HG03095 (cell line): ENCODE results near the gene ASB17.
A peak's percentile ranks its signal among the peaks of the same experiment; 100 is the strongest.
"Not testable (repeated sequence)": the region's sequence is repeated elsewhere in the genome, so short reads cannot be mapped to it uniquely, and the experiment has no call there.

Experiments used
- ATAC-seq: cut with Tn5 transposase; IDR thresholded peaks from one replicate; pipeline ENCODE4 v1.9.1; 2021; ENCODE audit warnings: moderate library complexity; ENCODE audit not compliant: unreplicated experiment

The ASB17 gene

DNA sequence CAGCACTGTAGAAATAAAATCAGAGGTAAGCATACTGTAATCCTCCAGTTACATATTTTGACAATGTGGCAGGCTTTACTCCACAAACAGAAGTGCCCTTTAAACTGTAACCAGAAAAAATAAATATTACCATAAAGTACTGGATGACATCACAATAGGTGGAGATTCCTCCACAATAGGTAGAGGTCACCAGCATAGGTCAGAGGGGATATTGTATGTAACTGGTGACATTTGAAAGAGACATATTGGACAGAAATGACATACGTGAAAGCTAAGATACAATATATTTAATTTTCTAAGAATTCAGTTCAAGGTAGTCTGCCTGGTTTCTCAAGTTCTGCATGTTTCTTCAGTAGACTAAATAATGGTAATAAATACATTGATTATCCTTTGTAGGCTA is at the start of gene ASB17:
Gene ASB17, minus strand, starts transcription at position 101 of the 400 bp plus-strand sequence. CDS start 113 bp downstream, outside the sequence.
- no peak for ATAC-seq

- peak; percentile 59 for ATAC-seq
These were observed 49.0 kb upstream of the ASB17 start for GRCh38 chr1:75980972-75981897.

GRCh38 chr1:75970631-75971030 is 38.4 kb upstream of the ASB17 start:
- ATAC-seq = no peak

DNA sequence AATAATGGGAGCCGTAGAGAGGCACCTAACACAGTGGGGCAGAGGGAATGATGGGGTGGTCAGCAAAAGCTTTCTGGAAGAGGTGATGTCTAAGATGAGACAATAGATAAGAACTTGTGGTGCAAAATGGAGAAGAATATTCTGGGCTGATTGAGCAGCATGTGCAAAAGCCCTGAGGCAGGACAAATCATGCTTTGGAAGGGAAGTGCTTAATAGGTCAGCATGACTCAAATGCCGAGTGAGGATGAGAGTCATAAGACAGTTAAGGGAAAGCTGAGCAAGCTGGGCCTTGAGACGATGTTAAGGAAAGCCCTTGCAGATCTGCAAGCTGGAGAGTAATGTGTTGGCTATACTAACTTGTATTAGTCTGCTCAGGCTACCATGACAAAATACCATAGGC is 37.3 kb upstream of the ASB17 start:
- no peak for ATAC-seq

DNA sequence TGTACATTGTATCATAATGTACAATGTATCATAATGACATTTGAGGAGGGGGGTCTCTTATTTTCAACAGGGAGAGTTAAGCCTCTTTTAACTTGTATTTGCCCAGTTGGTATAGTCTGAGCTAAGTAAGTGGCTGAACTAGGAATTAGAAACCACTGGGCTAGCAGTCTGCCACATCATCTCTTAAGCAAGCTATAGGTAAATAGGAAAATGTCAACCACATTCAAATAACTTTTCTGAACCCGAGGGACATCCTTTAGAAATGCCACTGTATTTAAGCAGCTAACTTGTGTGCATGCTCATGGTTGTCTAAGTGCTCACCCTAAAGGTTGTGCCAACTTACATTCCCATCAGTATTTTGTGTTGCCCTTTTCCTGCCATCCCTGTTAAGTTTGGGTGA is 35.5 kb upstream of the ASB17 start:
- no peak for ATAC-seq

DNA sequence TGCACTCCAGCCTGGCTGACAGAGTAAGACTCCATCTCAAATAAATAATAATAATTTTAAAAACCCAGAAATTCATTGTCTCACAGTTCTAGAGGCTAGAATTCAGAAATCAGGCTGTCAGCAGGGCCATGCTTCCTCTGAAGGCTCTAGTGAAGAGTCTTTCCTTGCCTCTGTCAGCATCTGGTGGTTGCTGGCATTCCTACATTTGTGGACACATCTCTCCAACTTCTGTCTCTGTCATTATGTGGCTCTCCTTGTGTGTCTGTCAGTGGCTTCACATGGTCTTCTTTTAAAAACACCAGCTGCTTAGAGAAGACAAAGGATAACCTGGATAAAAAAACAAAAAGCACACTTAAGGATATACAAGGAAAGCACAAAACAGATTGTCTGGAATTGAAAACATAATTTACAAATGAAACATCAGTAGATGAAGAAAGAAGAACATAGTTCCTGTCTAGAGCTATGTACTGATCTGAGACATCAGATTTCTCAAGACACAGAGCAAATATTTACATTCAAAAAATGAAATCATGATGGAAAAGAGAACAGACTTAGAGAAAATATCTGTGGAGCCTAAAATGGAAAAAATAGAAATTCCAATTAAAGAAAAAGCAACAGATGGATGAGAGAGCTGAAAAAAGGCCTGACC is 32.7 kb upstream of the ASB17 start:
- ATAC-seq = no peak

DNA sequence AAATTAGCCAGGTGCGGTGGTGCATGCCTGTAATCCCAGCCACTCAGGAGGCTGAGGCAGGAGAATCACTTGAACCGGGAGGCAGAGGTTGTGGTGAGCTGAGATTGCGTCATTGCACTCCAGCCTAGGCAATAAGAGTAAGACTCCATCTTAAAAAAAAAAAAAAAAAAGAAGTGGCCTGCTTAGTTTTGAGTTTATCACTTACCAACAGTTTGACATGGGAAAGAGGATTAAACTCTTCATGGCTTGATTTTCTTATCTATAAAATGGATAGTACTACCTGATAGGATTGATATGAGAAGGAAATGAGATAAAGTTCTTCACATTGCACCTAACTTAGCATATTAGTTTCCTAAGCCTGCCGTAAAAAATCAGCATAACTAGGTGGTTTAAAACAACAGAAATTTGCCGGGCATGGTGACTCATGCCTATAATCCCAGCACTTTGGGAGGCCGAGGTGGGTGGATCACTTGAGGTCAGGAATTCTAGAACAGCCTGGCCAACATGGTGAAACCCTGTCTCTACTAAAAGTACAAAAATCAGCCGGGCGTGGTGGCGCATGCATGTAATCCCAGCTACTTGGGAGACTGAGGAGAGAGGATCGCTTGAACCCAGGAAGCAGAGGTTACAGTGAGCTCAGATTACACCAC is 32.0 kb upstream of the ASB17 start:
- ATAC-seq = not testable (repeated sequence)

- no peak for ATAC-seq
These were observed 22.4 kb upstream of the ASB17 start for GRCh38 chr1:75954586-75954985.

GRCh38 chr1:75953461-75953860 is 21.3 kb upstream of the ASB17 start:
- ATAC-seq = no peak

DNA sequence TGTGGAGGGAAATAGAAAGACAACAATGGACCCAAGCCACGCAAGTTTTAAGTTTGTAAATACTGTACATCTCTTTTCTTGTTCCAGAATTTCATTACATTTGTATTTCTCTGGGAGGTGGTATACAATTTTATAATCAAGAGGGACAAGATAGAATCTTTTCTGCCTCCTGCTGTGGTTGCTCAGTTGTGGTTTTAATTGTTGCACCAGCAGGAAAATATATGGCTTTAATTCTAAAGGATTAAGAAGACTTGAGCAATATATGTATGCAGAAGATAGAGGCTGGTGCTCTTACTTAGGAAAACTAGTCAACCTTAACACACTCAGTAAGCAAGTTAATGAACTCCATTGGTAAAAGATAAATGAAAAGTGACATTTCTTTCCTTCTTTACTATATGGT is 19.8 kb upstream of the ASB17 start:
- no peak for ATAC-seq

GRCh38 chr1:75950176-75950575 is 18.0 kb upstream of the ASB17 start:
- ATAC-seq = no peak

DNA sequence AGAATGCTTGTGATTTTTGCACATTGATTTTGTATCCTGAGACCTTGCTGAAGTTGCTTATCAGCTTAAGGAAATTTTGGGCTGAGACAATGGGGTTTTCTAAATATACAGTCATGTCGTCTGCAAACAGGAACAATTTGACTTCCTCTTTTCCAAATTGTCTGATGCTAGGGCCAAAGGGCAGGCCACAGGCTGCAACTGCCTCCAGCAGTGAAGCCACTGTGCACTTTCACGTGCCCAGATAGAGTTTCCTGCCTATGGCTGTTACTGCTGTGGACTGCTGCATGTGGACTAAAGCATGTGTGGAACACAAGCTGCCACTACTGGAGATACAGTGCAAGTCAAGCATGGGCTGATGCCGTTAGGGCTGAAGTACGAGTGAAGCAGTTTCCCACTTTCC is 10.8 kb upstream of the ASB17 start:
- ATAC-seq = not testable (repeated sequence)

- peak; percentile 53 for ATAC-seq
These were observed 4.8 kb upstream of the ASB17 start for GRCh38 chr1:75937034-75937433.

DNA sequence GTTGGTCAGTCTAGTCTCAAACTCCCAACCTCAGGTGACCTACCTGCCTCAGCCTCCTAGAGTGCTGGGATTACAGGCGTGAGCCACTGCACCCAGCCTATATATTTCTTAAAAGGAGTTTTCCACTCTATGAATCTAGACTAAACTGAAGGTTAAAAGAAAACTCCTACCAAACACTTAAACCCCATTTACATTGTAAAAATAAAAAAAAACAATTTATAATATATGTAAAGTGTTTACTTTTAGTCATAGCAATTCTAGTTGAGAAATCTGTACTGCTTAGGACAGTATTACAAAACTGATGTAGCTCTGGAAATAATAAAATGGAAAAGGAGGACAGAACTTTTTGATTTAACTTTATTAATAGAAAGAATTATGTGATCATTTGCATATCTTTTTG is 9.5 kb downstream of the ASB17 start:
- no peak for ATAC-seq

GRCh38 chr1:75916834-75917233 is 15.4 kb downstream of the ASB17 start:
- no peak for ATAC-seq

DNA sequence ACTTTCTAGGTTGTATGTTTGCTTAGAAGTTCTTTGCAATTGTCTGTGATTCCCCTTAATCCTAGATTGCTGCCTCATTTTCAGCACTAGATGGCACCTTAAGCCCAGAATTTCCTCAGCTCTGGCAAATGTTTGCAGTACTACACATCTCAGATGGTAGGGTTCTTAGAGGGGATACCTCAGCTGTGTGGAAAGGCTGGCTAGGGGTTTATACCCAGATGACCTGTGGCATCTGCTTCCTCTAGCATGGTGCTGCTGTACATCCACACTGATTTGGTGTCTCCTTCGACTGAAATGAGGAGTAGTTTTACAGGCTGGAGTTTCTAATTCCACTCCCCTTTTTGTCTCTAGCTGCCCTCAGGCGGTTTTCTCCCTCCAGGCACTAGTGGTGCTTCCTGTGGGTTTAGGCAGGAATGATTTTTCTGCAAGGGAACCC is 23.5 kb downstream of the ASB17 start:
- ATAC-seq = peak; percentile 79

DNA sequence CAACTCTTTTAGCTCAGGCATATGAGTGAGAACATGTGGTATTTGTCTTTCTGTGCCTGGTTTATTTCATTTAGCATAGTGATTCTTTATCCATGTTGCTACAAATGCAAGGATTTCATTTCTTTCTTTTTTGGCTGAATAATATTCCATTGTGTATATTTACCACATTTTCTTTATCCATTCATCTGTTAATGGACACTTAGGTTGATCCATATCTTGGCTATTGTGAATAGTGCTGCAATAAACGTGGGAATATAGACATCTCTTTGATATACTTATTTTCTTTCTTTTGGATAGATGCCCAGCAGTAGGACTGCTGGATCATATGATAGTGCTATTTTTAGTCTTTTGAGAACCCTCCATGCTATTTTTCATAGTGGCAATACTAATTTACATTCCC is 30.8 kb downstream of the ASB17 start:
- no peak for ATAC-seq

DNA sequence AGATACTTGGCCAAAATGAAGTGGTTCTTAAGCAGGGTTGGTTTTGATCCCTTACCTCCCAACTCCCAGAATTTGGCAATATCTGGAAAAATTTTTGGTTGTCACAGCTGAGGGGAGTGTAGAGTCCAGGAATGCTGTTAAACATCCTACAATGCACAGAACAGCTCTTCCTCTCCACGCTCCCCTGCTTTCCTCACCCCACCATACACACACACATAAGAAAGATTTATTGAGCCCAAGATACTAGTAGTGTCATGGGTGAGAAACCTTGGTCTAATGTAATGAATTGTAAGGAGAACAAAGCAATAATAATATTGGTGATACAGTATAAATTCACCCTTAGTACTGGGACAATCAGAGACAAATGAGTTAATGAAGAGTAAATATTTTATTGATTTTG is 47.8 kb downstream of the ASB17 start:
- no peak for ATAC-seq

GRCh38 chr1:75879985-75880384 is 52.2 kb downstream of the ASB17 start:
- no peak for ATAC-seq

DNA sequence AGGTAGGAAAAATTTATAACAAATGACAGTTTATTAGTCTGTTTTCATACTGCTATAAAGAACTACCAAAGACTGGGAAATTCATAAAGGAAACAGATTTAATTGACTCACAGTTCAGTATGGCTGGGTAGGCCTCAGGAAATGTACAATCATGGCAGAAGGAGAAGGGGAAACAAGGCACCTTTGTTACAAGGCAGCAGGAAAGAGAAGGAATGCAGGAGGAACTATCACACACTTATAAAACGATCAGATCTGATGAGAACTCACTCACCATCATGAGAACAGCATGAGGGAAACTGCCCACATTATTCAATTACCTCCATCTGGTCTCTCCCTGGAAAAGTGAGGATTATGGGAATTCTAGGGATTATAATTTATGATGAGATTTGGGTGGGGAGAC is 61.3 kb downstream of the ASB17 start:
- no peak for ATAC-seq
